HEK293 (cell line): ENCODE results near the gene AKNA.

Experiments
- CTCF ChIP-seq: fragments of 450-650 bp; formaldehyde crosslinking; IDR thresholded peaks from 2 replicates; pipeline ENCODE4 v1.5.1; 2016; ENCODE audit warnings: missing biosample characterization, missing genetic modification characterization
- ZBTB11 ChIP-seq: fragments of 450-650 bp; formaldehyde crosslinking; conservative IDR thresholded peaks from 2 replicates; pipeline ENCODE4 v1.5.1; 2016; ENCODE audit warnings: low read depth, missing biosample characterization, missing genetic modification characterization
- ZNF777 ChIP-seq: fragments of 450-650 bp; formaldehyde crosslinking; IDR thresholded peaks from 2 replicates; pipeline ENCODE4 v1.5.1; 2017; ENCODE audit warnings: missing biosample characterization, missing genetic modification characterization, borderline replicate concordance

DNA sequence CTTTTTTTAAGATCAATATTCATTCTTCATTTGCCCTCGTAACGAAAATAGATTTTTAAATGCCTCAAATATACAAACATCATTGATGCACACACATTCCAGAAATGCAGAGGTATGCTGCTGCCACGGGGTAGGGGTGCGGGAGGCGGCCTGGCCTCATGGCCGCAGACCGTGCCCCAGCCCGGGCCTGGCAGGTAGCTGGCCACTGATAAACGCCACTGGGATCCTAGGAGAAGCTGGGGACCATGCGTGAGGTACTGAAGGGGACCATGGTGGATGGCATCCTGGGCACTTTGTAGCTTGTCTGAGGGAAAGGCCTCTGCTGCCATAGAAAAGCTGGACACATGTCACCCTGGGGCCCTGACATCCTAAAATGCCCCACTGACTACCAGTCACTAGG is 51.6 kb downstream of the AKNA start:
- TF ChIP-seq CTCF (tag by site-specific recombination) (no peak), ZBTB11 (no peak), ZNF777 (tag by site-specific recombination) (no peak)
